Cardiac fibroblast (primary cell): ENCODE data around the gene COA1.
"Not testable (repeated sequence)": the region's sequence is repeated elsewhere in the genome, so short reads cannot be mapped to it uniquely, and the experiment has no call there.

Experiments
- DNase-seq, 2 donors: peaks; one replicate each; pipeline versions ENCODE4 v3.0.0 to v3.0.0-alpha.2; 2010; ENCODE audit warnings: low read depth in 2 of 2
- H3K4me3 ChIP-seq, 2 donors: replicated peaks in 1 of 2; 1 replicate in 1 of 2; 2 replicates in 1 of 2; pipeline ENCODE4 v1.5.1; 2011; ENCODE audit warnings: low read depth in 2 of 2, low read length in 2 of 2, mild to moderate bottlenecking in 2 of 2, moderate library complexity in 1 of 2
- TF ChIP-seq, protein P1 (sequence below): IDR thresholded peaks from one replicate; pipeline ENCODE4 v1.5.1; 2011; ENCODE audit warnings: low read depth, mild to moderate bottlenecking, low read length, inconsistent platforms

The COA1 gene

DNA sequence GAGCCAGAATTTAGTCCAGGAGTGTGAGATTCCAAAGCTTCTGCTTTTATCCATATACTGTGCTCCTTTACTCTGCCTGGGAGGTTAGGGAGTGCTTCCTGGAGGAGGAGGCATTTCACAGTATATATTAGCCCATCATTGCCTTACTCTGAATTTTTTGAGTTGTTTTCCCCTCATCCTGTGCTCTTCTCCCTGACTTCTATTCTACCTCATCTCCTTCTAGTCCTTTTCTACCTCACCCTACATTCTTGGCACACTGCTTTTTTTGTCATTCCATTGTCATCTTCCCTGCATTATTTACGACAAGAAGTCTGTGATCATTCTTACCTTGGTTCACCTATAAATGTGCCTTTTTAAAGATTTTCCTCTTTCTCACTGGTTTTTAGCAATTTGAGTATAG lies 125.1 kb downstream of the COA1 start:
- DNase-seq = no peak
- TF ChIP-seq, protein P1, sequence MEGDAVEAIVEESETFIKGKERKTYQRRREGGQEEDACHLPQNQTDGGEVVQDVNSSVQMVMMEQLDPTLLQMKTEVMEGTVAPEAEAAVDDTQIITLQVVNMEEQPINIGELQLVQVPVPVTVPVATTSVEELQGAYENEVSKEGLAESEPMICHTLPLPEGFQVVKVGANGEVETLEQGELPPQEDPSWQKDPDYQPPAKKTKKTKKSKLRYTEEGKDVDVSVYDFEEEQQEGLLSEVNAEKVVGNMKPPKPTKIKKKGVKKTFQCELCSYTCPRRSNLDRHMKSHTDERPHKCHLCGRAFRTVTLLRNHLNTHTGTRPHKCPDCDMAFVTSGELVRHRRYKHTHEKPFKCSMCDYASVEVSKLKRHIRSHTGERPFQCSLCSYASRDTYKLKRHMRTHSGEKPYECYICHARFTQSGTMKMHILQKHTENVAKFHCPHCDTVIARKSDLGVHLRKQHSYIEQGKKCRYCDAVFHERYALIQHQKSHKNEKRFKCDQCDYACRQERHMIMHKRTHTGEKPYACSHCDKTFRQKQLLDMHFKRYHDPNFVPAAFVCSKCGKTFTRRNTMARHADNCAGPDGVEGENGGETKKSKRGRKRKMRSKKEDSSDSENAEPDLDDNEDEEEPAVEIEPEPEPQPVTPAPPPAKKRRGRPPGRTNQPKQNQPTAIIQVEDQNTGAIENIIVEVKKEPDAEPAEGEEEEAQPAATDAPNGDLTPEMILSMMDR = no peak
- no peak overlapping the region for H3K4me3 ChIP-seq

DNA sequence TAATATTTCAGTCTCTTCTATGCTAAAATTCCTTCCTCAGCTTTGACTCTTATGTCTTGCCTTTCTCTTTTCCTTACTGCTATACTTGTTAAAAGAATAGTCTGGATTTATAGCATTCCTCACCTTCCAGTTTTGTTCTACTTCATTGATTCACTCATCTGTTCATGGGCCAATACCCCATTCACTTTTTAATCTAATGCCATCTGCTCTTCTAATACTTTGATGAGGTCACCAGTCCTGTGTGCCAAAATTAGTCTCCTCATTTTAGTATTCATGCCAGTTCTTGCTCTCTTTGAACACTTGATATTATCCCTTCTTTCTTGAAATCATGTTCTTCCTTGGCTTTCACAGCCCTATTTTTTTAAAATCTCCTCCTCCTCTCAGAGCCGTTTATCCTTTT lies 127.1 kb downstream of the COA1 start:
- no peak for DNase-seq
- TF ChIP-seq, protein P1 = no peak
- H3K4me3 ChIP-seq = no peak overlapping the region

GRCh38 chr7:43600056-43600455 lies 129.3 kb downstream of the COA1 start:
- TF ChIP-seq, protein P1 = no peak

GRCh38 chr7:43596426-43596825 lies 132.9 kb downstream of the COA1 start:
- H3K4me3 ChIP-seq = not testable (repeated sequence)
- peak in 1 of 2 donors; percentile 32 for DNase-seq

More at GRCh38 chr7:43600056-43600455, 129.3 kb downstream of the COA1 start:
- DNase-seq = no peak
- no peak overlapping the region for H3K4me3 ChIP-seq

DNA sequence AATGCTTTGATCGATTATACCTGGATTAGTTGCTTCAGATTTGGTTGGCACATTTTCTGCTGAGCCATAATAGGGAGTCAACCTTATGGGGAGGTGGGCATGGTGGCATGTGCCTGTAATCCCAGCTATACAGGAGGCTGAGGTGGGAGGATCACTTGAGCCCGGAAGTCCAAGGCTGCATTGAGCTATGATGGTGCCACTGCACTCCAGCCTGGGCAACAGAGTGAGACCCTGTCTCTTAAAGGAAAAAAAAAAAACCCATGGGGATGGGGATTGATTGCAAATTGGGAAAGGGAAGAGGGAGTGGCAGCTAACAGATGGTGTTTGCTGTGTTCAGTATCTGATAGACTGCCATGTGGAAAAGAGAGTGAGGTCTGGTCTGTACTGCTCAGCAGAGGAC lies 135.3 kb downstream of the COA1 start:
- TF ChIP-seq, protein P1 = no peak
- DNase-seq = no peak
- H3K4me3 ChIP-seq = no peak overlapping the region

GRCh38 chr7:43593010-43593409 lies 136.3 kb downstream of the COA1 start:
- TF ChIP-seq, protein P1 = no peak
- no peak for DNase-seq
- H3K4me3 ChIP-seq = no peak overlapping the region

GRCh38 chr7:43592326-43592725 lies 137.0 kb downstream of the COA1 start:
- TF ChIP-seq, protein P1 = no peak
- peak in 1 of 2 donors; percentile 30 for DNase-seq
- no peak overlapping the region for H3K4me3 ChIP-seq
